H1 (cell line): ENCODE results near the gene OSCAR. TPM values are rescaled to one million over a fixed set of nuclear protein-coding genes. Genes with fewer than 3 reads are reported as not detected.

Experiments used
- CTCF ChIA-PET: fragments of 300-600 bp; sonication (Branson Sonifier 250); formaldehyde crosslinking; loops from one replicate; lab custom pipeline; 2021; ENCODE audit not compliant: partially characterized antibody; lab: Charles Lee
- POLR2A ChIA-PET: fragments of 300-600 bp; sonication (Branson Sonifier 250); formaldehyde crosslinking; loops from one replicate; lab custom pipeline; 2021; ENCODE audit warnings: inconsistent platforms; ENCODE audit not compliant: partially characterized antibody; lab: Charles Lee
- DNase-seq, 2 experiments: peaks; one replicate each; pipeline versions ENCODE4 v3.0.0 to v3.0.0-alpha.2; 2010 to 2022; ENCODE audit warnings: low spot score in 2 of 2, low read depth in 1 of 2, mixed read lengths in 1 of 2
- FAIRE-seq: peaks from 2 replicates; lab custom pipeline; 2011; peaks lifted over from hg19 to GRCh38; lab: Jason Lieb, UNC
- H2AFZ ChIP-seq: 2 replicates; pipeline ENCODE4 v1.8.1; 2012; ENCODE audit warnings: low read length, inconsistent platforms
- H2AK5ac ChIP-seq: 2 replicates; pipeline ENCODE4 v1.6.1; 2013; ENCODE audit warnings: low read depth, low read length
- H2BK120ac ChIP-seq: replicated peaks from 2 replicates; pipeline ENCODE3; 2013; ENCODE audit warnings: low read depth, low read length, inconsistent platforms
- H2BK12ac ChIP-seq: 2 replicates; pipeline ENCODE4 v1.6.1; 2013; ENCODE audit warnings: low read depth, low read length
- H2BK15ac ChIP-seq: 2 replicates; pipeline ENCODE4 v1.6.1; 2013; ENCODE audit warnings: low read length
- H2BK20ac ChIP-seq: 2 replicates; pipeline ENCODE4 v1.6.1; 2013; ENCODE audit warnings: low read length
- H2BK5ac ChIP-seq: 2 replicates; pipeline ENCODE4 v1.6.1; 2013; ENCODE audit warnings: low read depth, low read length
- H3K14ac ChIP-seq: 2 replicates; pipeline ENCODE4 v1.6.1; 2013; ENCODE audit warnings: inconsistent platforms; ENCODE audit not compliant: insufficient read length
- H3K18ac ChIP-seq: 2 replicates; pipeline ENCODE4 v1.6.1; 2013; ENCODE audit warnings: low read length; ENCODE audit errors: extremely low read depth
- H3K23ac ChIP-seq: 2 replicates; pipeline ENCODE4 v1.6.1; 2013; ENCODE audit warnings: inconsistent platforms; ENCODE audit not compliant: insufficient read length
- H3K23me2 ChIP-seq: 2 replicates; pipeline ENCODE4 v1.6.1; 2013; ENCODE audit warnings: low read depth, low read length
- H3K27ac ChIP-seq: 2 replicates; pipeline ENCODE4 v1.6.1; 2011; ENCODE audit warnings: low read depth, low read length, inconsistent platforms
- H3K27me3 ChIP-seq, 4 experiments: replicated peaks in 1 of 4; 1 replicate in 1 of 4; 2 replicates in 3 of 4; pipeline versions ENCODE4 v1.6.1 to v1.8.1; 2011 to 2013; ENCODE audit warnings: low read length in 3 of 4, mild to moderate bottlenecking in 3 of 4, inconsistent platforms in 2 of 4, mixed read lengths in 2 of 4, moderate library complexity in 1 of 4; ENCODE audit not compliant: control insufficient read depth in 3 of 4, insufficient read depth in 3 of 4; ENCODE audit errors: extremely low read depth in 1 of 4
- H3K36me3 ChIP-seq, 4 experiments: 2 replicates each; pipeline versions ENCODE4 v1.6.1 to v1.8.1; 2011 to 2013; ENCODE audit warnings: mild to moderate bottlenecking in 4 of 4, low read length in 3 of 4, moderate library complexity in 2 of 4, control low read depth in 1 of 4, inconsistent platforms in 1 of 4; ENCODE audit not compliant: insufficient read depth in 4 of 4, control insufficient read depth in 2 of 4
- H3K4ac ChIP-seq: replicated peaks from 2 replicates; pipeline ENCODE3; 2013; ENCODE audit warnings: low read length, low read depth, mixed read lengths, inconsistent platforms; ENCODE audit not compliant: insufficient read length
- H3K4me1 ChIP-seq, 4 experiments: replicated peaks in 1 of 4; 1 replicate in 1 of 4; 2 replicates in 3 of 4; pipeline versions ENCODE4 v1.6.1 to v1.8.1; 2011 to 2013; ENCODE audit warnings: low read length in 3 of 4, inconsistent platforms in 2 of 4, mixed read lengths in 1 of 4; ENCODE audit not compliant: insufficient read depth in 4 of 4, control insufficient read depth in 3 of 4
- H3K4me2 ChIP-seq, 2 experiments: 2 replicates each; pipeline versions ENCODE4 v1.6.1 to v1.8.1; 2011 to 2013; ENCODE audit warnings: low read depth in 2 of 2, low read length in 2 of 2, control low read depth in 1 of 2, inconsistent platforms in 1 of 2, mild to moderate bottlenecking in 1 of 2; ENCODE audit not compliant: insufficient read depth in 1 of 2
- H3K4me3 ChIP-seq, 4 experiments: fragments of 200-600, 300-600 bp in 1 of 4; sonication (generic), shearing (Covaris generic), sonication (Bioruptor Twin) in 1 of 4; 2 replicates each; pipeline versions ENCODE4 v1.5.1 to v1.8.1; 2011 to 2016; ENCODE audit warnings: low read length in 4 of 4, low read depth in 3 of 4, control low read depth in 2 of 4, inconsistent platforms in 2 of 4, mild to moderate bottlenecking in 2 of 4, mixed read lengths in 1 of 4, moderate library complexity in 1 of 4; ENCODE audit not compliant: insufficient read depth in 2 of 4; ENCODE audit errors: extremely low read depth in 1 of 4
- H3K56ac ChIP-seq: replicated peaks from 2 replicates; pipeline ENCODE3; 2013; ENCODE audit warnings: low read depth, mild to moderate bottlenecking, mixed read lengths, low read length, inconsistent platforms; ENCODE audit not compliant: insufficient read length
- H3K79me1 ChIP-seq: 2 replicates; pipeline ENCODE4 v1.6.1; 2013; ENCODE audit warnings: low read depth, low read length, control low read depth
- H3K79me2 ChIP-seq, 2 experiments: 2 replicates each; pipeline versions ENCODE4 v1.6.1 to v1.8.1; 2012 to 2013; ENCODE audit warnings: low read length in 2 of 2, mild to moderate bottlenecking in 2 of 2, inconsistent platforms in 1 of 2; ENCODE audit not compliant: insufficient read depth in 2 of 2, control insufficient read depth in 1 of 2
- H3K9ac ChIP-seq, 4 experiments: replicated peaks in 1 of 4; 1 replicate in 1 of 4; 2 replicates in 3 of 4; pipeline versions ENCODE4 v1.6.1 to v1.8.1; 2011 to 2013; ENCODE audit warnings: low read depth in 3 of 4, low read length in 3 of 4, control low read depth in 2 of 4, mild to moderate bottlenecking in 2 of 4, moderate library complexity in 2 of 4, inconsistent platforms in 1 of 4; ENCODE audit errors: extremely low read depth in 1 of 4
- H3K9me3 ChIP-seq, 2 experiments: 2 replicates each; pipeline versions ENCODE4 v1.6.1 to v1.8.1; 2012 to 2013; ENCODE audit warnings: mild to moderate bottlenecking in 2 of 2, moderate library complexity in 2 of 2, control low read depth in 1 of 2, inconsistent platforms in 1 of 2, low read depth in 1 of 2, low read length in 1 of 2, mixed read lengths in 1 of 2; ENCODE audit not compliant: insufficient read depth in 2 of 2
- H4K20me1 ChIP-seq, 2 experiments: replicated peaks in 1 of 2; 2 replicates each; pipeline versions ENCODE3 to v1.8.1; 2011 to 2013; ENCODE audit warnings: inconsistent platforms in 2 of 2, low read length in 2 of 2, mild to moderate bottlenecking in 1 of 2; ENCODE audit not compliant: insufficient read depth in 2 of 2, control insufficient read depth in 1 of 2
- H4K5ac ChIP-seq: 2 replicates; pipeline ENCODE4 v1.6.1; 2013; ENCODE audit warnings: low read length, low read depth, mixed read lengths, inconsistent platforms; ENCODE audit not compliant: insufficient read length
- H4K8ac ChIP-seq: 2 replicates; pipeline ENCODE4 v1.8.0; 2013; ENCODE audit warnings: mild to moderate bottlenecking, moderate library complexity, low read length, inconsistent platforms; ENCODE audit not compliant: insufficient read depth; ENCODE audit errors: extremely low read depth
- H4K91ac ChIP-seq: replicated peaks from 2 replicates; pipeline ENCODE3; 2013; ENCODE audit warnings: low read length, mixed read lengths, inconsistent platforms; ENCODE audit not compliant: insufficient read length
- KDM5A ChIP-seq: fragments of 200-600 bp; IDR thresholded peaks from 2 replicates; pipeline ENCODE4 v1.7.1; 2012; ENCODE audit warnings: mild to moderate bottlenecking, low read length, inconsistent platforms, mixed read lengths
- NRF1 ChIP-seq: IDR thresholded peaks from 2 replicates; pipeline ENCODE4 v1.6.1; 2011; ENCODE audit warnings: mild to moderate bottlenecking, low read depth, low read length, improper control_type of control experiment
- RFX5 ChIP-seq: IDR thresholded peaks from 2 replicates; pipeline ENCODE4 v1.6.1; 2011; ENCODE audit warnings: low read depth, low read length, improper control_type of control experiment, borderline replicate concordance
- SP2 ChIP-seq: IDR thresholded peaks from 2 replicates; pipeline ENCODE4 v1.6.1; 2012; ENCODE audit warnings: mild to moderate bottlenecking, low read length, inconsistent platforms
- TBP ChIP-seq: IDR thresholded peaks from 2 replicates; pipeline ENCODE4 v1.6.1; 2011; ENCODE audit warnings: low read depth, low read length, improper control_type of control experiment
- WGBS, 2 experiments: shearing (Covaris generic) in 1 of 2; methylation state at CpG; one replicate each; pipeline versions ENCODE4 v1.1.6 to v1.1.7; 2013 to 2015; ENCODE audit warnings: low lambda C conversion rate in 2 of 2, mixed read lengths in 2 of 2, inconsistent platforms in 1 of 2, low coverage in 1 of 2, missing lambda C conversion rate in 1 of 2; ENCODE audit not compliant: insufficient replicate concordance in 2 of 2, insufficient coverage in 1 of 2, insufficient read length in 1 of 2; ENCODE audit errors: extremely low coverage in 1 of 2, missing lambda C conversion rate in 1 of 2; 5-methylcytosine and 5-hydroxymethylcytosine counted together
- polyA plus RNA-seq, 7 experiments: library from polyadenylated mRNA; depleted of rRNA in 3 of 7; stranded (reverse) in 5 of 7; unstranded in 2 of 7; fragments of >200 nt in 5 of 7; fragments of 200-250 nt in 2 of 7; gene quantifications; 1 replicate in 5 of 7; 2 replicates in 1 of 7; 4 replicates in 1 of 7; pipeline versions ENCODE4 v1.2.1 to v1.2.3, GENCODE V29; 2011 to 2013; ENCODE audit warnings: missing spikeins in 2 of 7, mixed read lengths in 2 of 7
- total RNA-seq: library from RNA; stranded (reverse); fragmentation: NEBNext Ultra II Directional; extraction: Animal tissue kit (Norgen Biotek cat#: 25700); gene quantifications from 2 replicates; pipeline ENCODE4 v1.2.1, GENCODE V29; 2021
- TF ChIP-seq, protein P1 (sequence below): IDR thresholded peaks from 2 replicates; pipeline ENCODE4 v1.6.1; 2011; ENCODE audit warnings: low read length, improper control_type of control experiment

The OSCAR gene
- total and polyA plus RNA-seq, 2 of the 8 experiments (the other 6 are each of a cell fraction or from before 2014, with no cell fraction given), result 1.1 TPM

DNA sequence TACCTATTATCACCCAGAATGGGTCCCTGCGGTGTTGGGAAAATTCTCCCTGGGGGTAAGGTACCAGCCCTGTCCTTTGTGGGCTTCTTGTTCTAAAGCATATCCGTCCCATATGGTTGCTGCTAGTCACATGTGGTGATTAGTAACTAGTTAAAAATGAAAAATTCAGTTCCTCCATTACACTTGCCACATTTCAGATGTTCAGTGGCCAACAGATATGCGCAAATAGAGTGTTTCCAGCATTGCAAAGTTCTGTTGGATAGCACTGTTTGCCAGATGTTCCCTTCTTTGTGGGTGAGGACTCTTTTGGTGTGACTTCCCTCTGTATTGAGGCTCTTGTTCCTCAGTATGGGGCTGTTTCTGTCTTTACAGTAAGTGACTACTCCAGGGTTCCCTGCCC lies 40.8 kb upstream of the OSCAR start:
- Histone ChIP-seq H3K14ac (no peak overlapping the region), H4K20me1 (peaks cover 36 to 52% of the 10 kb centered on the region in 2 experiments), H3K18ac (no peak overlapping the region), H3K9me3 (no peaks in the 10 kb centered on the region), H3K23me2 (peaks cover 8% of the 10 kb centered on the region), H3K27me3 (no peaks in the 10 kb centered on the region), H3K27ac (no peak overlapping the region), H3K4me1 (peaks cover 0 to 22% (median 7%) of the 10 kb centered on the region in 4 experiments; a peak in 5 of 7 replicates), H2BK20ac (no peak overlapping the region), H3K4me2 (no peak overlapping the region), H2AFZ (no peak overlapping the region), H3K56ac (no peak overlapping the region), H3K79me1 (peaks cover 23% of the 10 kb centered on the region), H3K4ac (no peak overlapping the region), H4K5ac (no peak overlapping the region), H3K9ac (no peak overlapping the region), H2BK120ac (no peak overlapping the region), H2BK15ac (no peak overlapping the region), H4K91ac (no peak overlapping the region), H3K23ac (no peak overlapping the region), H2BK5ac (no peak overlapping the region), H2AK5ac (no peak overlapping the region), H3K79me2 (peaks cover 27 to 50% of the 10 kb centered on the region in 2 experiments), H2BK12ac (no peak overlapping the region), H4K8ac (no peak overlapping the region), H3K4me3 (no peak overlapping the region), H3K36me3 (peaks cover 29 to 48% (median 42%) of the 10 kb centered on the region in 4 experiments)
- CTCF ChIA-PET, result interaction anchor here (0.8 kb wide), 1 partner anchor 18 kb away, joined by 3 read pairs; the partner anchor contains the start of gene LENG1
- no peak for DNase-seq
- no peak for FAIRE-seq
- POLR2A ChIA-PET, result interaction anchor here (1.8 to 15.7 kb wide), 2 partner anchors 13 to 26 kb away, joined by 5 to 348 read pairs; partner anchors contain the start of genes LENG1, PRPF31 and TFPT
- TF ChIP-seq KDM5A (no peak), RFX5 (no peak), TBP (no peak), SP2 (no peak), NRF1 (no peak)
- TF ChIP-seq, protein P1, sequence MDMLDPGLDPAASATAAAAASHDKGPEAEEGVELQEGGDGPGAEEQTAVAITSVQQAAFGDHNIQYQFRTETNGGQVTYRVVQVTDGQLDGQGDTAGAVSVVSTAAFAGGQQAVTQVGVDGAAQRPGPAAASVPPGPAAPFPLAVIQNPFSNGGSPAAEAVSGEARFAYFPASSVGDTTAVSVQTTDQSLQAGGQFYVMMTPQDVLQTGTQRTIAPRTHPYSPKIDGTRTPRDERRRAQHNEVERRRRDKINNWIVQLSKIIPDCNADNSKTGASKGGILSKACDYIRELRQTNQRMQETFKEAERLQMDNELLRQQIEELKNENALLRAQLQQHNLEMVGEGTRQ, result no peak
- WGBS, 2 experiments, result 91% methylated on average over 3 of the region's 3 CpGs; no CpG with 5 or more reads in 1 of the 2 experiments
